Skeletal muscle satellite cell (primary cell): ENCODE measurements around the gene HIGD1B.
"Not testable (repeated sequence)": the region's sequence is repeated elsewhere in the genome, so short reads cannot be mapped to it uniquely, and the experiment has no call there.

Experiments
- H3K27me3 ChIP-seq: 2 replicates; pipeline ENCODE4 v1.7.0; 2013; ENCODE audit warnings: low read length; ENCODE audit not compliant: control insufficient read depth, insufficient read depth
- H3K36me3 ChIP-seq: 2 replicates; pipeline ENCODE4 v1.7.0; 2013; ENCODE audit warnings: mild to moderate bottlenecking, control low read depth, low read length; ENCODE audit not compliant: insufficient read depth
- H3K4me1 ChIP-seq: 2 replicates; pipeline ENCODE4 v1.7.0; 2013; ENCODE audit warnings: low read length; ENCODE audit not compliant: control insufficient read depth, insufficient read depth
- H3K4me2 ChIP-seq: 2 replicates; pipeline ENCODE4 v1.7.0; 2013; ENCODE audit warnings: mild to moderate bottlenecking, low read length
- H3K4me3 ChIP-seq: 2 replicates; pipeline ENCODE4 v1.7.0; 2013; ENCODE audit warnings: low read length
- H3K9ac ChIP-seq: 2 replicates; pipeline ENCODE4 v1.7.0; 2013; ENCODE audit warnings: mild to moderate bottlenecking, low read depth, low read length, moderate library complexity
- H3K9me3 ChIP-seq: replicated peaks from 2 replicates; pipeline ENCODE4 v1.7.0; 2013; ENCODE audit warnings: mild to moderate bottlenecking, control low read depth, low read length

Gene HIGD1B

GRCh38 chr17:44825236-44825635 lies 22.4 kb upstream of the HIGD1B start:
- not testable (repeated sequence) for H3K27me3 ChIP-seq, H3K9ac ChIP-seq, H3K4me2 ChIP-seq, H3K4me3 ChIP-seq, H3K9me3 ChIP-seq, H3K36me3 ChIP-seq
- peaks cover 36% of the 10 kb centered on the region for H3K4me1 ChIP-seq

- Histone ChIP-seq H3K27me3 (no peaks in the 10 kb centered on the region), H3K36me3 (no peaks in the 10 kb centered on the region), H3K9me3 (no peaks in the 10 kb centered on the region), H3K4me3 (no peak overlapping the region), H3K9ac (no peak overlapping the region), H3K4me2 (no peak overlapping the region), H3K4me1 (peaks cover 33% of the 10 kb centered on the region)
Observed at GRCh38 chr17:44826123-44826790, 21.4 kb upstream of the HIGD1B start.

GRCh38 chr17:44827863-44828262 lies 19.8 kb upstream of the HIGD1B start:
- Histone ChIP-seq H3K4me3 (peak overlapping the region; percentile 90), H3K36me3 (no peaks in the 10 kb centered on the region), H3K9ac (peak overlapping the region; percentile 90), H3K9me3 (no peaks in the 10 kb centered on the region), H3K4me1 (peaks cover 28% of the 10 kb centered on the region), H3K27me3 (no peaks in the 10 kb centered on the region), H3K4me2 (peak overlapping the region; percentile 84)

GRCh38 chr17:44828919-44829522 lies 18.7 kb upstream of the HIGD1B start:
- H3K36me3 ChIP-seq = no peaks in the 10 kb centered on the region
- H3K27me3 ChIP-seq = no peaks in the 10 kb centered on the region
- H3K4me1 ChIP-seq = peaks cover 26% of the 10 kb centered on the region
- peak overlapping the region; percentile 90 for H3K9ac ChIP-seq
- peak overlapping the region; percentile 84 for H3K4me2 ChIP-seq
- H3K9me3 ChIP-seq = no peaks in the 10 kb centered on the region
- peak overlapping the region; percentile 90 for H3K4me3 ChIP-seq

- Histone ChIP-seq H3K4me2 (peak within 1 kb of the TSS; percentile 84), H3K9ac (peak within 1 kb of the TSS; percentile 90), H3K4me3 (peak within 1 kb of the TSS; percentile 90), H3K9me3 (no peaks in the 10 kb centered on the region), H3K4me1 (peaks cover 26% of the 10 kb centered on the region), H3K36me3 (no peaks in the 10 kb centered on the region), H3K27me3 (no peaks in the 10 kb centered on the region)
Observed at GRCh38 chr17:44829523-44830358, 17.9 kb upstream of the HIGD1B start, which contains the start of gene GJC1. Gene GJC1 (minus strand): TSS chr17:44830287. CDS start chr17:44805817, 24,470 bp downstream.

GRCh38 chr17:44830359-44831288 lies 17.1 kb upstream of the HIGD1B start:
- no peaks in the 10 kb centered on the region for H3K36me3 ChIP-seq
- H3K4me3 ChIP-seq = peak overlapping the region; percentile 90
- H3K9me3 ChIP-seq = no peaks in the 10 kb centered on the region
- H3K27me3 ChIP-seq = no peaks in the 10 kb centered on the region
- peaks cover 26% of the 10 kb centered on the region for H3K4me1 ChIP-seq
- H3K4me2 ChIP-seq = peak overlapping the region; percentile 84
- peak overlapping the region; percentile 90 for H3K9ac ChIP-seq

GRCh38 chr17:44831371-44831770 lies 16.3 kb upstream of the HIGD1B start:
- Histone ChIP-seq H3K4me1 (peaks cover 22% of the 10 kb centered on the region), H3K4me3 (no peak overlapping the region), H3K9ac (no peak overlapping the region), H3K36me3 (no peaks in the 10 kb centered on the region), H3K4me2 (no peak overlapping the region), H3K9me3 (no peaks in the 10 kb centered on the region), H3K27me3 (no peaks in the 10 kb centered on the region)

- Histone ChIP-seq H3K4me3 (no peak overlapping the region), H3K4me1 (peaks cover 14% of the 10 kb centered on the region), H3K9ac (no peak overlapping the region), H3K9me3 (no peaks in the 10 kb centered on the region), H3K4me2 (no peak overlapping the region), H3K36me3 (no peaks in the 10 kb centered on the region), H3K27me3 (no peaks in the 10 kb centered on the region)
Observed at GRCh38 chr17:44832805-44833204, 14.9 kb upstream of the HIGD1B start.

- Histone ChIP-seq H3K9ac (no peak overlapping the region), H3K36me3 (no peaks in the 10 kb centered on the region), H3K27me3 (no peaks in the 10 kb centered on the region), H3K9me3 (no peaks in the 10 kb centered on the region), H3K4me1 (no peaks in the 10 kb centered on the region), H3K4me2 (no peak overlapping the region), H3K4me3 (no peak overlapping the region)
Observed at GRCh38 chr17:44837196-44837595, 10.5 kb upstream of the HIGD1B start.

GRCh38 chr17:44840274-44840673 lies 7.4 kb upstream of the HIGD1B start:
- no peak overlapping the region for H3K4me3 ChIP-seq
- no peaks in the 10 kb centered on the region for H3K36me3 ChIP-seq
- no peaks in the 10 kb centered on the region for H3K4me1 ChIP-seq
- no peaks in the 10 kb centered on the region for H3K9me3 ChIP-seq
- H3K27me3 ChIP-seq = no peaks in the 10 kb centered on the region
- no peak overlapping the region for H3K4me2 ChIP-seq
- H3K9ac ChIP-seq = no peak overlapping the region

GRCh38 chr17:44840936-44841335 lies 6.7 kb upstream of the HIGD1B start:
- Histone ChIP-seq H3K27me3 (no peaks in the 10 kb centered on the region), H3K4me1 (no peaks in the 10 kb centered on the region), H3K9ac (no peak overlapping the region), H3K4me3 (no peak overlapping the region), H3K9me3 (no peaks in the 10 kb centered on the region), H3K36me3 (no peaks in the 10 kb centered on the region), H3K4me2 (no peak overlapping the region)
